ENCODE measurements around the gene TNFRSF8. TPM values are rescaled to one million over a fixed set of nuclear protein-coding genes. Genes with fewer than 3 reads are reported as not detected.
"Not testable (repeated sequence)": the region's sequence is repeated elsewhere in the genome, so short reads cannot be mapped to it uniquely, and the experiment has no call there.

Gene TNFRSF8
- total and polyA plus RNA-seq, 4 experiments from 2014 or later, result not detected

GRCh38 chr1:12039824-12040456 lies 23.2 kb upstream of the TNFRSF8 start:
- POLR2A ChIA-PET (ENCODE audit: partially characterized antibody); H3K4me1 ChIP-seq (ENCODE audit: insufficient read depth, low read length); H3K4me1 Mint-ChIP-seq; H3K36me3 Mint-ChIP-seq; H3K4me3 Mint-ChIP-seq; H3K9me3 Mint-ChIP-seq; H3K27ac Mint-ChIP-seq; H3K27ac ChIP-seq (ENCODE audit: low read depth, low read length); H3K36me3 ChIP-seq (ENCODE audit: insufficient read depth, low read length); intact Hi-C loops (cut with micrococcal nuclease); H3K27me3 Mint-ChIP-seq; DNase-seq; CTCF ChIA-PET (ENCODE audit: partially characterized antibody); H3K4me3 ChIP-seq (ENCODE audit: low read length in 2 of 2); H3K9me3 ChIP-seq (ENCODE audit: control insufficient read depth in 1 of 2, low read length in 2 of 2); H3K27me3 ChIP-seq (ENCODE audit: insufficient read depth, low read length): not testable (repeated sequence)

- Mint-ChIP-seq H3K36me3 (no peaks in the 10 kb centered on the region), H3K27ac (no peak overlapping the region), H3K4me1 (peaks cover 4% of the 10 kb centered on the region in 4 donors), H3K27me3 (no peaks in the 10 kb centered on the region), H3K4me3 (no peak overlapping the region), H3K9me3 (no peaks in the 10 kb centered on the region)
- DNase-seq, result no peak
- ChIA-PET CTCF (ENCODE audit: partially characterized antibody) (no interaction called here), POLR2A (ENCODE audit: partially characterized antibody) (no interaction called here)
- H3K36me3 ChIP-seq (ENCODE audit: insufficient read depth, low read length), result no peaks in the 10 kb centered on the region
- H3K27me3 ChIP-seq (ENCODE audit: insufficient read depth, low read length), result no peaks in the 10 kb centered on the region
- no peak overlapping the region for H3K4me3 ChIP-seq (ENCODE audit: low read length in 2 of 2)
- peaks cover 7% of the 10 kb centered on the region for H3K4me1 ChIP-seq (ENCODE audit: insufficient read depth, low read length)
- intact Hi-C loops (cut with micrococcal nuclease), result no loop called here
- no peak overlapping the region for H3K27ac ChIP-seq (ENCODE audit: low read depth, low read length)
- no peaks in the 10 kb centered on the region for H3K9me3 ChIP-seq (ENCODE audit: control insufficient read depth in 1 of 2, low read length in 2 of 2)
Observed at GRCh38 chr1:12040457-12041051, 22.5 kb upstream of the TNFRSF8 start.

- POLR2A ChIA-PET (ENCODE audit: partially characterized antibody); CTCF ChIA-PET (ENCODE audit: partially characterized antibody); H3K4me3 Mint-ChIP-seq; H3K9me3 ChIP-seq (ENCODE audit: control insufficient read depth in 1 of 2, low read length in 2 of 2); H3K36me3 ChIP-seq (ENCODE audit: insufficient read depth, low read length); H3K27me3 ChIP-seq (ENCODE audit: insufficient read depth, low read length); H3K27me3 Mint-ChIP-seq; H3K27ac ChIP-seq (ENCODE audit: low read depth, low read length); H3K9me3 Mint-ChIP-seq; H3K36me3 Mint-ChIP-seq; intact Hi-C loops (cut with micrococcal nuclease); H3K4me1 Mint-ChIP-seq; DNase-seq; H3K4me3 ChIP-seq (ENCODE audit: low read length in 2 of 2); H3K27ac Mint-ChIP-seq: not testable (repeated sequence)
- H3K4me1 ChIP-seq (ENCODE audit: insufficient read depth, low read length), result peaks cover 24% of the 10 kb centered on the region
Observed at GRCh38 chr1:12044187-12044877, 18.8 kb upstream of the TNFRSF8 start.

- no peak overlapping the region for H3K4me3 Mint-ChIP-seq
- H3K27ac Mint-ChIP-seq, result no peak overlapping the region
- POLR2A ChIA-PET (ENCODE audit: partially characterized antibody), result interaction anchor here (1.3 to 1.4 kb wide), 2 partner anchors 42 to 139 kb away, joined by 3 to 4 read pairs; no protein-coding TSS in a partner anchor
- Histone ChIP-seq H3K36me3 (ENCODE audit: insufficient read depth, low read length) (no peaks in the 10 kb centered on the region), H3K27ac (ENCODE audit: low read depth, low read length) (no peak overlapping the region), H3K4me1 (ENCODE audit: insufficient read depth, low read length) (peaks cover 24% of the 10 kb centered on the region), H3K4me3 (ENCODE audit: low read length in 2 of 2) (peak overlapping the region in 1 of 2 donors; percentile 5), H3K9me3 (ENCODE audit: control insufficient read depth in 1 of 2, low read length in 2 of 2) (no peaks in the 10 kb centered on the region), H3K27me3 (ENCODE audit: insufficient read depth, low read length) (no peaks in the 10 kb centered on the region)
- CTCF ChIA-PET (ENCODE audit: partially characterized antibody), result interaction anchor here (0.6 kb wide), 1 partner anchor 27 kb away, joined by 3 read pairs; the partner anchor contains the start of gene MIIP
- H3K4me1 Mint-ChIP-seq, result peaks cover 4 to 7% (median 4%) of the 10 kb centered on the region in 4 donors
- H3K36me3 Mint-ChIP-seq, result no peaks in the 10 kb centered on the region
- intact Hi-C loops (cut with micrococcal nuclease), result no loop called here
- no peaks in the 10 kb centered on the region for H3K9me3 Mint-ChIP-seq
- no peaks in the 10 kb centered on the region for H3K27me3 Mint-ChIP-seq
- DNase-seq, result no peak
Observed at GRCh38 chr1:12046749-12047119, 16.4 kb upstream of the TNFRSF8 start.

GRCh38 chr1:12047120-12047876 lies 15.8 kb upstream of the TNFRSF8 start:
- no peaks in the 10 kb centered on the region for H3K27me3 ChIP-seq (ENCODE audit: insufficient read depth, low read length)
- H3K4me3 ChIP-seq (ENCODE audit: low read length in 2 of 2), result peak overlapping the region in 1 of 2 donors; percentile 5
- POLR2A ChIA-PET (ENCODE audit: partially characterized antibody), result interaction anchor here (1.3 to 1.4 kb wide), 2 partner anchors 41 to 139 kb away, joined by 3 to 4 read pairs; no protein-coding TSS in a partner anchor
- CTCF ChIA-PET (ENCODE audit: partially characterized antibody), result interaction anchor here (0.6 to 1.0 kb wide), 2 partner anchors 28 to 29 kb away, joined by 3 to 6 read pairs; partner anchors contain the start of gene MIIP
- Mint-ChIP-seq H3K9me3 (no peaks in the 10 kb centered on the region), H3K4me1 (peaks cover 6 to 13% (median 8%) of the 10 kb centered on the region in 4 donors), H3K36me3 (no peaks in the 10 kb centered on the region), H3K27ac (no peak overlapping the region), H3K4me3 (no peak overlapping the region), H3K27me3 (no peaks in the 10 kb centered on the region)
- intact Hi-C loops (cut with micrococcal nuclease), result no loop called here
- H3K4me1 ChIP-seq (ENCODE audit: insufficient read depth, low read length), result peaks cover 30% of the 10 kb centered on the region
- H3K27ac ChIP-seq (ENCODE audit: low read depth, low read length), result no peak overlapping the region
- H3K36me3 ChIP-seq (ENCODE audit: insufficient read depth, low read length), result no peaks in the 10 kb centered on the region
- DNase-seq, result peak; percentile 38 to 68 (median 46)
- H3K9me3 ChIP-seq (ENCODE audit: control insufficient read depth in 1 of 2, low read length in 2 of 2), result no peaks in the 10 kb centered on the region

GRCh38 chr1:12048372-12048771 lies 14.7 kb upstream of the TNFRSF8 start:
- CTCF ChIA-PET (ENCODE audit: partially characterized antibody), result interaction anchor here (1.0 kb wide), 1 partner anchor 30 kb away, joined by 6 read pairs; no protein-coding TSS in a partner anchor
- POLR2A ChIA-PET (ENCODE audit: partially characterized antibody), result no interaction called here
- Mint-ChIP-seq H3K4me1 (peaks cover 8 to 19% (median 13%) of the 10 kb centered on the region in 4 donors), H3K27me3 (no peaks in the 10 kb centered on the region), H3K36me3 (no peaks in the 10 kb centered on the region), H3K4me3 (no peak overlapping the region), H3K9me3 (no peaks in the 10 kb centered on the region), H3K27ac (no peak overlapping the region)
- no peak overlapping the region for H3K4me3 ChIP-seq (ENCODE audit: low read length in 2 of 2)
- no peak overlapping the region for H3K27ac ChIP-seq (ENCODE audit: low read depth, low read length)
- DNase-seq, result no peak
- H3K27me3 ChIP-seq (ENCODE audit: insufficient read depth, low read length), result no peaks in the 10 kb centered on the region
- peaks cover 34% of the 10 kb centered on the region for H3K4me1 ChIP-seq (ENCODE audit: insufficient read depth, low read length)
- H3K9me3 ChIP-seq (ENCODE audit: control insufficient read depth in 1 of 2, low read length in 2 of 2), result no peaks in the 10 kb centered on the region
- H3K36me3 ChIP-seq (ENCODE audit: insufficient read depth, low read length), result no peaks in the 10 kb centered on the region
- intact Hi-C loops (cut with micrococcal nuclease), result no loop called here

GRCh38 chr1:12049616-12050015 lies 13.5 kb upstream of the TNFRSF8 start:
- no peaks in the 10 kb centered on the region for H3K36me3 Mint-ChIP-seq
- H3K4me3 Mint-ChIP-seq, result no peak overlapping the region
- DNase-seq, result no peak
- Histone ChIP-seq H3K27me3 (ENCODE audit: insufficient read depth, low read length) (no peaks in the 10 kb centered on the region), H3K27ac (ENCODE audit: low read depth, low read length) (no peak overlapping the region), H3K9me3 (ENCODE audit: control insufficient read depth in 1 of 2, low read length in 2 of 2) (no peaks in the 10 kb centered on the region), H3K4me3 (ENCODE audit: low read length in 2 of 2) (no peak overlapping the region), H3K4me1 (ENCODE audit: insufficient read depth, low read length) (peaks cover 28% of the 10 kb centered on the region), H3K36me3 (ENCODE audit: insufficient read depth, low read length) (no peaks in the 10 kb centered on the region)
- ChIA-PET POLR2A (ENCODE audit: partially characterized antibody) (no interaction called here), CTCF (ENCODE audit: partially characterized antibody) (no interaction called here)
- H3K4me1 Mint-ChIP-seq, result peaks cover 4 to 16% (median 11%) of the 10 kb centered on the region in 4 donors
- intact Hi-C loops (cut with micrococcal nuclease), result no loop called here
- no peak overlapping the region for H3K27ac Mint-ChIP-seq
- no peaks in the 10 kb centered on the region for H3K27me3 Mint-ChIP-seq
- no peaks in the 10 kb centered on the region for H3K9me3 Mint-ChIP-seq

Data from CD4-positive, alpha-beta memory T cell (primary cell).